CD4-positive, alpha-beta T cell treated with Interferon alpha-2 for 1 hour (primary cell): Measurements from ENCODE around the gene FANCM.
"Not testable (repeated sequence)": the region's sequence is repeated elsewhere in the genome, so short reads cannot be mapped to it uniquely, and the experiment has no call there.

Source experiments
- DNase-seq, 2 donors: peaks; one replicate each; pipeline ENCODE4 v3.0.0-alpha.2; 2020 to 2022

FANCM gene

GRCh38 chr14:45135659-45136395 is at the start of gene FANCM:
Gene FANCM, plus strand, starts transcription at chr14:45135930. Its CDS starts 102 bp downstream, at chr14:45136032.
- DNase-seq, result peak; percentile 89 to 95

GRCh38 chr14:45089813-45090212 is 45.9 kb upstream of the FANCM start:
- no peak for DNase-seq

- no peak for DNase-seq
Measured at GRCh38 chr14:45091710-45092109, 44.0 kb upstream of the FANCM start.

GRCh38 chr14:45094275-45094674 is 41.5 kb upstream of the FANCM start:
- DNase-seq, result no peak

GRCh38 chr14:45095143-45095542 is 40.6 kb upstream of the FANCM start:
- DNase-seq, result no peak

- DNase-seq, result no peak
Measured at GRCh38 chr14:45096218-45096617, 39.5 kb upstream of the FANCM start.

GRCh38 chr14:45103806-45104205 is 31.9 kb upstream of the FANCM start:
- DNase-seq, result no peak

GRCh38 chr14:45104561-45104960 is 31.2 kb upstream of the FANCM start:
- no peak for DNase-seq

- DNase-seq, result no peak
Measured at GRCh38 chr14:45112896-45113781, 22.6 kb upstream of the FANCM start.

- no peak for DNase-seq
Measured at GRCh38 chr14:45114327-45114726, 21.4 kb upstream of the FANCM start.

- DNase-seq, result no peak
Measured at GRCh38 chr14:45118594-45118993, 17.1 kb upstream of the FANCM start.

- DNase-seq, result no peak
Measured at GRCh38 chr14:45120096-45120495, 15.6 kb upstream of the FANCM start.

GRCh38 chr14:45123271-45123670 is 12.5 kb upstream of the FANCM start:
- no peak for DNase-seq

GRCh38 chr14:45125754-45126153 is 10.0 kb upstream of the FANCM start:
- DNase-seq, result no peak

GRCh38 chr14:45128963-45129629 is 6.6 kb upstream of the FANCM start:
- DNase-seq, result no peak

GRCh38 chr14:45133683-45134050 is 2.1 kb upstream of the FANCM start:
- no peak for DNase-seq

GRCh38 chr14:45134051-45134958 is 1.4 kb upstream of the FANCM start, which contains the start of gene FKBP3:
Gene FKBP3, minus strand, starts transcription at chr14:45134481. Its CDS starts 25 bp downstream, at chr14:45134456.
- DNase-seq, result peak; percentile 98 to 99

- no peak for DNase-seq
Measured at GRCh38 chr14:45135156-45135555, 574 bp upstream of the FANCM start.

GRCh38 chr14:45136399-45136798 is 669 bp downstream of the FANCM start:
- DNase-seq, result no peak

- DNase-seq, result no peak
Measured at GRCh38 chr14:45140661-45141187, 5.0 kb downstream of the FANCM start.

GRCh38 chr14:45142083-45142482 is 6.4 kb downstream of the FANCM start:
- not testable (repeated sequence) for DNase-seq

- DNase-seq, result no peak
Measured at GRCh38 chr14:45144658-45145057, 8.9 kb downstream of the FANCM start.
